GM21825 (cell line): ENCODE measurements around the gene WDR90.
"Not testable (repeated sequence)": the region's sequence is repeated elsewhere in the genome, so short reads cannot be mapped to it uniquely, and the experiment has no call there.

Source experiments
- ATAC-seq: cut with Tn5 transposase; IDR thresholded peaks from one replicate; pipeline ENCODE4 v1.9.1; 2021; ENCODE audit warnings: mild to moderate bottlenecking, moderate library complexity; ENCODE audit not compliant: unreplicated experiment

Gene WDR90

GRCh38 chr16:684961-685696, 36.0 kb downstream of the WDR90 start:
- no peak for ATAC-seq

GRCh38 chr16:685967-686366, 36.8 kb downstream of the WDR90 start:
- ATAC-seq = no peak

- no peak for ATAC-seq
Observed at GRCh38 chr16:686459-687260, 37.5 kb downstream of the WDR90 start.

GRCh38 chr16:687499-687898, 38.3 kb downstream of the WDR90 start:
- ATAC-seq = no peak

GRCh38 chr16:689175-689897, 40.2 kb downstream of the WDR90 start:
- ATAC-seq = no peak

GRCh38 chr16:691242-691641, 42.1 kb downstream of the WDR90 start:
- not testable (repeated sequence) for ATAC-seq

GRCh38 chr16:692356-693108, 43.4 kb downstream of the WDR90 start:
- ATAC-seq = no peak

- ATAC-seq = no peak
Observed at GRCh38 chr16:693364-693763, 44.2 kb downstream of the WDR90 start.

GRCh38 chr16:693766-694165, 44.6 kb downstream of the WDR90 start:
- ATAC-seq = no peak

GRCh38 chr16:694187-694862, 45.2 kb downstream of the WDR90 start:
- ATAC-seq = no peak

- no peak for ATAC-seq
Observed at GRCh38 chr16:694863-695354, 45.7 kb downstream of the WDR90 start.

GRCh38 chr16:695355-696089, 46.4 kb downstream of the WDR90 start:
- ATAC-seq = no peak

- no peak for ATAC-seq
Observed at GRCh38 chr16:698911-699671, 49.9 kb downstream of the WDR90 start.

- ATAC-seq = no peak
Observed at GRCh38 chr16:700684-701584, 51.8 kb downstream of the WDR90 start.

- no peak for ATAC-seq
Observed at GRCh38 chr16:702341-702740, 53.2 kb downstream of the WDR90 start.

- ATAC-seq = no peak
Observed at GRCh38 chr16:703406-703805, 54.2 kb downstream of the WDR90 start.

- ATAC-seq = no peak
Observed at GRCh38 chr16:704047-704446, 54.9 kb downstream of the WDR90 start.
